ENCODE results near the gene LNPEP.
A peak's percentile ranks its signal among the peaks of the same experiment; 100 is the strongest.

LNPEP gene

GRCh38 chr5:96935559-96936430 lies at the start of gene LNPEP:
Gene LNPEP (plus strand): TSS chr5:96936080. CDS start chr5:96936156, 76 bp downstream.
- peak; percentile 97 for DNase-seq

- DNase-seq: peak; percentile 81
These were observed 42.5 kb upstream of the LNPEP start for GRCh38 chr5:96893342-96893741.

GRCh38 chr5:96896276-96896675 lies 39.6 kb upstream of the LNPEP start:
- DNase-seq: no peak

- DNase-seq: no peak
These were observed 39.1 kb upstream of the LNPEP start for GRCh38 chr5:96896806-96897205.

GRCh38 chr5:96901384-96901783 lies 34.5 kb upstream of the LNPEP start:
- no peak for DNase-seq

- no peak for DNase-seq
These were observed 34.0 kb upstream of the LNPEP start for GRCh38 chr5:96901841-96902240.

GRCh38 chr5:96902876-96903275 lies 33.0 kb upstream of the LNPEP start:
- DNase-seq: no peak

GRCh38 chr5:96903300-96903699 lies 32.6 kb upstream of the LNPEP start:
- DNase-seq: no peak

- DNase-seq: no peak
These were observed 31.6 kb upstream of the LNPEP start for GRCh38 chr5:96904054-96904931.

- DNase-seq: no peak
These were observed 30.0 kb upstream of the LNPEP start for GRCh38 chr5:96905864-96906263.

GRCh38 chr5:96909003-96909402 lies 26.9 kb upstream of the LNPEP start:
- no peak for DNase-seq

GRCh38 chr5:96909435-96909834 lies 26.4 kb upstream of the LNPEP start:
- DNase-seq: no peak

GRCh38 chr5:96911139-96911538 lies 24.7 kb upstream of the LNPEP start:
- no peak for DNase-seq

- no peak for DNase-seq
These were observed 22.6 kb upstream of the LNPEP start for GRCh38 chr5:96913233-96913632.

- DNase-seq: no peak
These were observed 16.1 kb upstream of the LNPEP start for GRCh38 chr5:96919754-96920197.

- no peak for DNase-seq
These were observed 15.0 kb upstream of the LNPEP start for GRCh38 chr5:96920744-96921355.

- no peak for DNase-seq
These were observed 13.2 kb upstream of the LNPEP start for GRCh38 chr5:96922499-96923244.

GRCh38 chr5:96924016-96924443 lies 11.8 kb upstream of the LNPEP start:
- DNase-seq: no peak

GRCh38 chr5:96926276-96926675 lies 9.6 kb upstream of the LNPEP start:
- DNase-seq: no peak

GRCh38 chr5:96927008-96927407 lies 8.9 kb upstream of the LNPEP start:
- peak; percentile 31 for DNase-seq

GRCh38 chr5:96928931-96929708 lies 6.8 kb upstream of the LNPEP start:
- no peak for DNase-seq

- DNase-seq: no peak
These were observed 5.8 kb upstream of the LNPEP start for GRCh38 chr5:96930058-96930457.
